Brain microvascular endothelial cell (primary cell): Measurements from ENCODE around the gene POU4F3.

ENCODE experiments used
- DNase-seq: peaks from one replicate; pipeline ENCODE4 v3.0.0-alpha.2; 2020
- H3K27ac ChIP-seq: fragments of 250-450 bp; sonication (Bioruptor Pico); 2 replicates; pipeline ENCODE4 v1.5.1; 2020; ENCODE audit warnings: mild to moderate bottlenecking, moderate library complexity
- H3K27me3 ChIP-seq: fragments of 250-450 bp; sonication (Bioruptor Pico); replicated peaks from 2 replicates; pipeline ENCODE4 v1.5.1; 2020; ENCODE audit warnings: mild to moderate bottlenecking
- H3K36me3 ChIP-seq: fragments of 250-450 bp; sonication (Bioruptor Pico); replicated peaks from 2 replicates; pipeline ENCODE4 v1.5.1; 2020; ENCODE audit warnings: mild to moderate bottlenecking
- H3K4me3 ChIP-seq: 2 replicates; pipeline ENCODE4 v1.5.1; 2011; ENCODE audit warnings: low read depth, mild to moderate bottlenecking, control low read depth, low read length, moderate library complexity
- CTCF ChIP-seq: IDR thresholded peaks from 2 replicates; pipeline ENCODE4 v1.5.1; 2011; ENCODE audit warnings: low read depth, mild to moderate bottlenecking, moderate library complexity, low read length, control low read depth, inconsistent platforms; ENCODE audit errors: missing control alignments
- in situ Hi-C: cut with HindIII; loops from 2 replicates; pipeline ENCODE4 v1.10.0; 2017; ENCODE audit warnings: low sequenced_read_pairs, low pct_ligation_motif_present

POU4F3 gene

GRCh38 chr5:146345578-146346366 is 7.1 kb downstream of the POU4F3 start:
- DNase-seq, result no peak
- H3K27me3 ChIP-seq, result peaks cover 70% of the 10 kb centered on the region
- H3K36me3 ChIP-seq, result no peaks in the 10 kb centered on the region
- in situ Hi-C loops, result no loop called here
- H3K4me3 ChIP-seq, result no peak overlapping the region
- no peak for TF ChIP-seq CTCF
- no peak overlapping the region for H3K27ac ChIP-seq

- Histone ChIP-seq H3K36me3 (no peaks in the 10 kb centered on the region), H3K27me3 (no peaks in the 10 kb centered on the region), H3K27ac (no peak overlapping the region), H3K4me3 (no peak overlapping the region)
- DNase-seq, result no peak
- TF ChIP-seq CTCF, result no peak
- in situ Hi-C loops, result no loop called here
Observed at GRCh38 chr5:146357126-146357525, 18.5 kb downstream of the POU4F3 start.

- in situ Hi-C loops, result no loop called here
- Histone ChIP-seq H3K27ac (no peak overlapping the region), H3K27me3 (no peaks in the 10 kb centered on the region), H3K36me3 (no peaks in the 10 kb centered on the region), H3K4me3 (no peak overlapping the region)
- DNase-seq, result no peak
- no peak for TF ChIP-seq CTCF
Observed at GRCh38 chr5:146359836-146360235, 21.2 kb downstream of the POU4F3 start.

GRCh38 chr5:146363161-146363874 is 24.7 kb downstream of the POU4F3 start:
- Histone ChIP-seq H3K27me3 (no peaks in the 10 kb centered on the region), H3K36me3 (no peaks in the 10 kb centered on the region), H3K27ac (no peak overlapping the region), H3K4me3 (no peak overlapping the region)
- in situ Hi-C loops, result no loop called here
- no peak for TF ChIP-seq CTCF
- DNase-seq, result no peak

GRCh38 chr5:146365618-146366017 is 27.0 kb downstream of the POU4F3 start:
- in situ Hi-C loops, result no loop called here
- TF ChIP-seq CTCF, result no peak
- H3K36me3 ChIP-seq, result no peaks in the 10 kb centered on the region
- DNase-seq, result no peak
- no peak overlapping the region for H3K4me3 ChIP-seq
- H3K27me3 ChIP-seq, result no peaks in the 10 kb centered on the region
- no peak overlapping the region for H3K27ac ChIP-seq
